Upper lobe of left lung (tissue), 4 donors: ENCODE results near the gene SNRNP27.

ENCODE experiments used
- CTCF ChIP-seq, 6 experiments: fragments of 450-650 bp in 4 of 6; fragments of 200-600 bp in 2 of 6; sonication (generic) in 2 of 6; IDR thresholded peaks; one replicate each; pipeline ENCODE4 v1.5.1; 2016 to 2019; ENCODE audit warnings: antibody characterized with exemption in 6 of 6
- EP300 ChIP-seq, 4 donors: sonication (generic); formaldehyde crosslinking; IDR thresholded peaks; one replicate each; pipeline ENCODE4 v1.5.1; 2017; ENCODE audit warnings: antibody characterized with exemption in 4 of 4, control low read depth in 2 of 4
- POLR2A ChIP-seq, 4 donors: fragments of 450-650 bp; IDR thresholded peaks; one replicate each; pipeline ENCODE4 v1.5.1; 2016 to 2017; ENCODE audit warnings: antibody characterized with exemption in 4 of 4, mild to moderate bottlenecking in 2 of 4

GRCh38 chr2:69948963-69949645 lies 55.3 kb downstream of the SNRNP27 start:
- TF ChIP-seq CTCF (IDR thresholded peaks at IDR 0.05) (no peak), POLR2A (IDR thresholded peaks at IDR 0.05) (no peak), EP300 (IDR thresholded peaks at IDR 0.05) (no peak)
